SK-N-SH treated with all-trans-retinoic acid at 6 μM for 48 hours (cell line): Measurements from ENCODE around the gene LY9.

Experiments used
- ATAC-seq: fragments of 200-7000 bp; cut with Tn5 transposase; 3 replicates; pipeline ENCODE4 v1.9.1; 2020; ENCODE audit warnings: mild to moderate bottlenecking, moderate library complexity
- ARNTL ChIP-seq: fragments of 450-650 bp; formaldehyde crosslinking; IDR thresholded peaks from 2 replicates; pipeline ENCODE4 v1.5.0; 2020; ENCODE audit warnings: low read depth, mild to moderate bottlenecking, moderate library complexity, borderline replicate concordance
- BACH2 ChIP-seq: fragments of 250-450 bp; sonication (Bioruptor Pico); IDR thresholded peaks from 2 replicates; pipeline ENCODE4 v1.9.0; 2021; ENCODE audit warnings: mild to moderate bottlenecking, borderline replicate concordance
- CREB5 ChIP-seq: fragments of 250-450 bp; sonication (Bioruptor Pico); IDR thresholded peaks from 2 replicates; pipeline ENCODE4 v1.5.1; 2020; ENCODE audit warnings: low read depth, mild to moderate bottlenecking, moderate library complexity
- CSDC2 ChIP-seq: fragments of 250-450 bp; sonication (Bioruptor Pico); IDR thresholded peaks from 2 replicates; pipeline ENCODE4 v1.5.0; 2020; ENCODE audit warnings: mild to moderate bottlenecking, moderate library complexity
- ESRRG ChIP-seq: fragments of 250-450 bp; sonication (Bioruptor Pico); IDR thresholded peaks from 2 replicates; pipeline ENCODE4 v1.6.1; 2021; ENCODE audit warnings: mild to moderate bottlenecking
- GLIS3 ChIP-seq: fragments of 250-450 bp; sonication (Bioruptor Pico); IDR thresholded peaks from 2 replicates; pipeline ENCODE4 v1.5.0; 2020; ENCODE audit warnings: mild to moderate bottlenecking, moderate library complexity
- ISL1 ChIP-seq: fragments of 250-450 bp; sonication (Bioruptor Pico); IDR thresholded peaks from 2 replicates; pipeline ENCODE4 v2.1.2; 2022; ENCODE audit warnings: mild to moderate bottlenecking, moderate library complexity
- OSR1 ChIP-seq: fragments of 250-450 bp; sonication (Bioruptor Pico); IDR thresholded peaks from 2 replicates; pipeline ENCODE4 v1.8.0; 2022; ENCODE audit warnings: moderate library complexity, mild to moderate bottlenecking, inconsistent platforms
- POU6F1 ChIP-seq: fragments of 250-450 bp; sonication (Bioruptor Pico); IDR thresholded peaks from 2 replicates; pipeline ENCODE4 v1.8.0; 2021; ENCODE audit warnings: low read depth, mild to moderate bottlenecking, moderate library complexity, borderline replicate concordance
- PPARA ChIP-seq: fragments of 250-450 bp; sonication (Bioruptor Pico); IDR thresholded peaks from 2 replicates; pipeline ENCODE4 v1.5.0; 2020; ENCODE audit warnings: mild to moderate bottlenecking, borderline replicate concordance
- RARB ChIP-seq: fragments of 250-450 bp; sonication (Bioruptor Pico); IDR thresholded peaks from 2 replicates; pipeline ENCODE4 v1.8.0; 2021; ENCODE audit warnings: mild to moderate bottlenecking, moderate library complexity
- TOX ChIP-seq: fragments of 250-450 bp; sonication (Bioruptor Pico); IDR thresholded peaks from 2 replicates; pipeline ENCODE4 v1.8.0; 2021; ENCODE audit warnings: mild to moderate bottlenecking, moderate library complexity, borderline replicate concordance
- TSHZ2 ChIP-seq: fragments of 250-450 bp; sonication (Bioruptor Pico); IDR thresholded peaks from 2 replicates; pipeline ENCODE4 v1.5.0; 2020; ENCODE audit warnings: mild to moderate bottlenecking, moderate library complexity
- ZC3H10 ChIP-seq: fragments of 250-450 bp; sonication (Bioruptor Pico); IDR thresholded peaks from 2 replicates; pipeline ENCODE4 v1.5.1; 2021; ENCODE audit warnings: mild to moderate bottlenecking, moderate library complexity
- ZFP3 ChIP-seq: fragments of 250-450 bp; sonication (Bioruptor Pico); IDR thresholded peaks from 2 replicates; pipeline ENCODE4 v1.5.0; 2020; ENCODE audit warnings: mild to moderate bottlenecking, moderate library complexity
- ZNF565 ChIP-seq: fragments of 450-650 bp; formaldehyde crosslinking; conservative IDR thresholded peaks from 2 replicates; pipeline ENCODE4 v1.5.0; 2020; ENCODE audit warnings: low read depth, mild to moderate bottlenecking, moderate library complexity
- ZNF70 ChIP-seq: fragments of 450-650 bp; formaldehyde crosslinking; IDR thresholded peaks from 2 replicates; pipeline ENCODE4 v1.5.0; 2020; ENCODE audit warnings: mild to moderate bottlenecking, moderate library complexity
- ZNF8 ChIP-seq: fragments of 450-650 bp; formaldehyde crosslinking; IDR thresholded peaks from 2 replicates; pipeline ENCODE4 v1.5.0; 2020; ENCODE audit warnings: mild to moderate bottlenecking, moderate library complexity
- TF ChIP-seq, protein P1 (sequence below): fragments of 250-450 bp; sonication (Bioruptor Pico); IDR thresholded peaks from 2 replicates; pipeline ENCODE4 v1.8.0; 2020; ENCODE audit warnings: mild to moderate bottlenecking, moderate library complexity, borderline replicate concordance

Gene LY9

GRCh38 chr1:160777486-160778089, 18.4 kb upstream of the LY9 start:
- ATAC-seq: peak; percentile 73
- TF ChIP-seq BACH2 (CRISPR knock-in tag): no peak
- no peak for TF ChIP-seq CREB5
- no peak for TF ChIP-seq ZNF8
- TF ChIP-seq POU6F1 (CRISPR knock-in tag): no peak

DNA sequence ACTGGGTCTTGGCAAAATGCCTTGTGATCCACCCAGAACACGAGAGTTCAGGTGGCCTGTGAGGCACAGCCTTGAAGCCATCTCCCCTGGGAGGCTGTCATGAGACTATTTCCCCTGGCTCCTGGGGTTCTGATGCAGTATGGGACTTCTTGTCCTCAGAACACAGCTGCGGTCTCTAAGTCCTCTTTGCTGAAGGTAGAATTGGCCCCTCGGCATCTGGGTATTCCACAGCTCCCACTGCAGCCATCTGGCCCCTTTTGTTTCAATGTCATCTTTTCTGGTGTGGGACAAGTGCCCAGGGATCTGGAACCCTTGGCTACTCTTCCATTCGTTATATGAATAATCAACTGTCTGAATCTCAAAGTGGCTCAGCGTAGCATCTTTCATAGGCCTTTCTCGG, 17.0 kb upstream of the LY9 start:
- ATAC-seq: no peak
- TF ChIP-seq BACH2 (CRISPR knock-in tag) (no peak), ZFP3 (no peak), ESRRG (no peak), TOX (CRISPR knock-in tag) (no peak), PPARA (CRISPR knock-in tag) (no peak), TSHZ2 (CRISPR knock-in tag) (no peak), ARNTL (CRISPR knock-in tag) (no peak), ZNF565 (CRISPR knock-in tag) (no peak), ZC3H10 (CRISPR knock-in tag) (no peak), ZNF70 (CRISPR knock-in tag) (no peak), CREB5 (no peak), CSDC2 (CRISPR knock-in tag) (no peak), ISL1 (CRISPR knock-in tag) (no peak), ZNF8 (no peak), POU6F1 (CRISPR knock-in tag) (no peak), GLIS3 (CRISPR knock-in tag) (no peak), RARB (CRISPR knock-in tag) (no peak)
- TF ChIP-seq, protein P1, sequence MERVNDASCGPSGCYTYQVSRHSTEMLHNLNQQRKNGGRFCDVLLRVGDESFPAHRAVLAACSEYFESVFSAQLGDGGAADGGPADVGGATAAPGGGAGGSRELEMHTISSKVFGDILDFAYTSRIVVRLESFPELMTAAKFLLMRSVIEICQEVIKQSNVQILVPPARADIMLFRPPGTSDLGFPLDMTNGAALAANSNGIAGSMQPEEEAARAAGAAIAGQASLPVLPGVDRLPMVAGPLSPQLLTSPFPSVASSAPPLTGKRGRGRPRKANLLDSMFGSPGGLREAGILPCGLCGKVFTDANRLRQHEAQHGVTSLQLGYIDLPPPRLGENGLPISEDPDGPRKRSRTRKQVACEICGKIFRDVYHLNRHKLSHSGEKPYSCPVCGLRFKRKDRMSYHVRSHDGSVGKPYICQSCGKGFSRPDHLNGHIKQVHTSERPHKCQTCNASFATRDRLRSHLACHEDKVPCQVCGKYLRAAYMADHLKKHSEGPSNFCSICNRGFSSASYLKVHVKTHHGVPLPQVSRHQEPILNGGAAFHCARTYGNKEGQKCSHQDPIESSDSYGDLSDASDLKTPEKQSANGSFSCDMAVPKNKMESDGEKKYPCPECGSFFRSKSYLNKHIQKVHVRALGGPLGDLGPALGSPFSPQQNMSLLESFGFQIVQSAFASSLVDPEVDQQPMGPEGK (CRISPR knock-in tag): no peak

GRCh38 chr1:160779626-160780397, 16.2 kb upstream of the LY9 start:
- ATAC-seq: peak; percentile 83
- no peak for TF ChIP-seq ARNTL (CRISPR knock-in tag)
- no peak for TF ChIP-seq ZNF565 (CRISPR knock-in tag)
- TF ChIP-seq ESRRG: no peak
- TF ChIP-seq TOX (CRISPR knock-in tag): no peak
- no peak for TF ChIP-seq OSR1
- no peak for TF ChIP-seq RARB (CRISPR knock-in tag)
- TF ChIP-seq ZNF8: no peak
- no peak for TF ChIP-seq CREB5
- TF ChIP-seq ZNF70 (CRISPR knock-in tag): no peak
- no peak for TF ChIP-seq TSHZ2 (CRISPR knock-in tag)
- TF ChIP-seq ZFP3: no peak
